PC-3 (cell line): ENCODE measurements around the gene KIAA0513. TPM values are rescaled to one million over a fixed set of nuclear protein-coding genes. Genes with fewer than 3 reads are reported as not detected.
A peak's percentile ranks its signal among the peaks of the same experiment; 100 is the strongest.

Experiments
- ATAC-seq: fragments of 200-7000 bp; cut with Tn5 transposase; 2 replicates; pipeline ENCODE4 v1.9.1; 2020; ENCODE audit warnings: mild to moderate bottlenecking, moderate library complexity
- BruUV-seq: library from RNA; stranded (reverse); fragments of 400-500 nt; replicated peaks from 2 replicates; lab custom pipeline; 2021; lab: Mats Ljungman, UMichigan
- CTCF ChIA-PET: fragments of 300-600 bp; sonication (Branson Sonifier 250); formaldehyde crosslinking; loops from one replicate; lab custom pipeline; 2022; ENCODE audit warnings: antibody characterized with exemption; lab: Charles Lee
- POLR2A ChIA-PET: fragments of 300-600 bp; sonication (Branson Sonifier 250); formaldehyde crosslinking; loops from one replicate; lab custom pipeline; 2022; ENCODE audit warnings: antibody characterized with exemption; ENCODE audit not compliant: unreplicated experiment; lab: Charles Lee
- DNase-seq: peaks from one replicate; pipeline ENCODE4 v3.0.0-alpha.2; 2015
- H2AFZ ChIP-seq: fragments of 300-600 bp; sonication (generic); 2 replicates; pipeline ENCODE4 v1.6.0; 2016; ENCODE audit warnings: antibody characterized with exemption, low read length
- H3F3A ChIP-seq: fragments of 300-600 bp; sonication (generic); one replicate; pipeline ENCODE4 v1.6.0; 2017; ENCODE audit warnings: antibody characterized with exemption, low read length, control low read depth, mild to moderate bottlenecking; ENCODE audit not compliant: unreplicated experiment
- H3K27ac ChIP-seq: fragments of 300-600 bp; sonication (generic); 2 replicates; pipeline ENCODE4 v1.5.1; 2016; ENCODE audit warnings: mild to moderate bottlenecking, low read length
- H3K27me3 ChIP-seq: fragments of 300-600 bp; sonication (generic); 2 replicates; pipeline ENCODE4 v1.6.1; 2016; ENCODE audit warnings: low read length, mixed read lengths
- H3K36me3 ChIP-seq: fragments of 300-600 bp; sonication (generic); 2 replicates; pipeline ENCODE4 v1.6.1; 2016; ENCODE audit warnings: low read depth, mixed run types, low read length, mixed read lengths
- H3K4me1 ChIP-seq: fragments of 300-600 bp; sonication (generic); 2 replicates; pipeline ENCODE4 v1.5.1; 2016; ENCODE audit warnings: low read length; ENCODE audit not compliant: insufficient read depth
- H3K4me2 ChIP-seq: fragments of 300-600 bp; sonication (generic); 2 replicates; pipeline ENCODE4 v1.6.0; 2016; ENCODE audit warnings: low read length
- H3K4me3 ChIP-seq: fragments of 300-600 bp; sonication (generic); 2 replicates; pipeline ENCODE4 v1.5.1; 2016; ENCODE audit warnings: mild to moderate bottlenecking, low read length, mixed read lengths
- H3K79me2 ChIP-seq: fragments of 300-600 bp; sonication (generic); 2 replicates; pipeline ENCODE4 v1.6.1; 2017; ENCODE audit warnings: low read length, mixed read lengths
- H3K9ac ChIP-seq: fragments of 300-600 bp; sonication (generic); 2 replicates; pipeline ENCODE4 v1.6.0; 2016; ENCODE audit warnings: mild to moderate bottlenecking, low read length
- H3K9me2 ChIP-seq: fragments of 300-600 bp; sonication (generic); replicated peaks from 2 replicates; pipeline ENCODE4 v1.6.1; 2016; ENCODE audit warnings: mixed run types, low read length, mixed read lengths
- H3K9me3 ChIP-seq: fragments of 300-600 bp; sonication (generic); 2 replicates; pipeline ENCODE4 v1.6.1; 2016; ENCODE audit warnings: low read length, mixed read lengths
- H4K20me1 ChIP-seq: fragments of 300-600 bp; sonication (generic); 2 replicates; pipeline ENCODE4 v1.6.1; 2016; ENCODE audit warnings: low read length, mixed read lengths
- EZH2 ChIP-seq: fragments of 300-600 bp; sonication (generic); IDR thresholded peaks from one replicate; pipeline ENCODE4 v1.6.1; 2017; ENCODE audit warnings: antibody characterized with exemption, mild to moderate bottlenecking, low read length; ENCODE audit not compliant: unreplicated experiment
- EZH2phosphoT487 ChIP-seq: fragments of 300-600 bp; sonication (generic); IDR thresholded peaks from 2 replicates; pipeline ENCODE4 v1.6.1; 2018; ENCODE audit warnings: mild to moderate bottlenecking, antibody characterized with exemption, low read length, borderline replicate concordance
- intact Hi-C: fragments of 100-400 bp; cut with micrococcal nuclease; formaldehyde crosslinking; loops from 2 replicates; pipeline ENCODE4 v1.9.0; 2023
- total RNA-seq: library from RNA; depleted of rRNA; stranded (reverse); fragments of >200 nt; gene quantifications from 2 replicates; pipeline ENCODE4 v1.2.3, GENCODE V29; 2014
- TF ChIP-seq, protein P1 (sequence below): fragments of 300-600 bp; sonication (generic); conservative IDR thresholded peaks from 2 replicates; pipeline ENCODE4 v1.5.1; 2017; ENCODE audit warnings: antibody characterized with exemption, low read depth, mild to moderate bottlenecking, low read length

KIAA0513 gene
- total RNA-seq, 1 experiment from 2014 or later: 7.8 TPM

DNA sequence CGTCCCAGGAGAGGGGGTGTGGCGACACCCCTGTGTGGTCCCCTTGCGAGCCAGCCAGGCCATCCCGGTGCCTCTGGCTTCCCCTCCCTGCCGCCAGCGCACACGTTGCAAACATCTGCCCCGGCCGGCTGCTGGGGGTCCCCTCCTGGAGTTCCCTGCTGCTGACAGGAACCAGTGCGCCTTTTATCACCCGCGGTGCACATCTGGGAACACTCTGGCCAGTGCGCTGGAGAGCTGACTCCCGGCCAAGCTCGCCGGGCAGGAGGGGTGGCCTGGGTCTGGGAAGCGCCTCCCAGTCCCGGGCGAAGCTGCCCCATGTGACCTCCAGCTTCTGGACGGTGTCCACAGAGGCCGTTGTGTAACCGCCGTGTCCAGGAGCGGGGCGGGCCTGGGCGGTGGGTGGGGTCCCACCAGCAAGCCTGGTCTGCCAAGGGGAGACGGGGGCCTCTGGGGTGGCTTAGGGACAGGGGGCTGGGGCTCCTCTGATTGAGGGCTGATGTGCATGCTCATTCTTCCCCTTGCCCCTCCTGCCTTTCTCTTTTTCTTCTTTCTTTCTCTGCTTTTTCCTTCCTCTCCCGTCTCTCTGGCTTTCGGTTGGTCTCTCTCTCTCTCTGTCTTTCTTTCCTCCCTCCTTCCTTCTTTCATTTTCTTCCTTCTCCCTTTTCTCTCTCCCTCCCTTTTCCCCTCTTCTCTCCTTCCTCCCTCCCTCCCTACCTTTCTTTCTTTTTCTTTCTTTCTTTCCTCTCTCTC lies 109.9 kb downstream of the KIAA0513 start:
- no peak overlapping the region for H3K9ac ChIP-seq
- H3F3A ChIP-seq: no peaks in the 10 kb centered on the region
- ATAC-seq: peak; percentile 85
- no peaks in the 10 kb centered on the region for H4K20me1 ChIP-seq
- POLR2A ChIA-PET: interaction anchor here (0.6 kb wide), 1 partner anchor 14 kb away, joined by 16 read pairs; no protein-coding TSS in a partner anchor
- H3K9me2 ChIP-seq: no peaks in the 10 kb centered on the region
- H3K9me3 ChIP-seq: no peaks in the 10 kb centered on the region
- H3K4me3 ChIP-seq: peak overlapping the region; percentile 52
- H3K27ac ChIP-seq: no peak overlapping the region
- intact Hi-C loops: no loop called here
- H3K36me3 ChIP-seq: no peaks in the 10 kb centered on the region
- no peaks in the 10 kb centered on the region for H3K27me3 ChIP-seq
- no peaks in the 10 kb centered on the region for H3K79me2 ChIP-seq
- TF ChIP-seq EZH2phosphoT487 (no peak), EZH2 (no peak)
- TF ChIP-seq, protein P1, sequence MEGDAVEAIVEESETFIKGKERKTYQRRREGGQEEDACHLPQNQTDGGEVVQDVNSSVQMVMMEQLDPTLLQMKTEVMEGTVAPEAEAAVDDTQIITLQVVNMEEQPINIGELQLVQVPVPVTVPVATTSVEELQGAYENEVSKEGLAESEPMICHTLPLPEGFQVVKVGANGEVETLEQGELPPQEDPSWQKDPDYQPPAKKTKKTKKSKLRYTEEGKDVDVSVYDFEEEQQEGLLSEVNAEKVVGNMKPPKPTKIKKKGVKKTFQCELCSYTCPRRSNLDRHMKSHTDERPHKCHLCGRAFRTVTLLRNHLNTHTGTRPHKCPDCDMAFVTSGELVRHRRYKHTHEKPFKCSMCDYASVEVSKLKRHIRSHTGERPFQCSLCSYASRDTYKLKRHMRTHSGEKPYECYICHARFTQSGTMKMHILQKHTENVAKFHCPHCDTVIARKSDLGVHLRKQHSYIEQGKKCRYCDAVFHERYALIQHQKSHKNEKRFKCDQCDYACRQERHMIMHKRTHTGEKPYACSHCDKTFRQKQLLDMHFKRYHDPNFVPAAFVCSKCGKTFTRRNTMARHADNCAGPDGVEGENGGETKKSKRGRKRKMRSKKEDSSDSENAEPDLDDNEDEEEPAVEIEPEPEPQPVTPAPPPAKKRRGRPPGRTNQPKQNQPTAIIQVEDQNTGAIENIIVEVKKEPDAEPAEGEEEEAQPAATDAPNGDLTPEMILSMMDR: no peak
- BruUV-seq: no TSS peak
- peak overlapping the region; percentile 83 for H3K4me2 ChIP-seq
- peaks cover 4% of the 10 kb centered on the region; the same call in 1 of the 2 replicates for H3K4me1 ChIP-seq
- DNase-seq: peak; percentile 45
- H2AFZ ChIP-seq: peak overlapping the region; percentile 71
- CTCF ChIA-PET: no interaction called here

DNA sequence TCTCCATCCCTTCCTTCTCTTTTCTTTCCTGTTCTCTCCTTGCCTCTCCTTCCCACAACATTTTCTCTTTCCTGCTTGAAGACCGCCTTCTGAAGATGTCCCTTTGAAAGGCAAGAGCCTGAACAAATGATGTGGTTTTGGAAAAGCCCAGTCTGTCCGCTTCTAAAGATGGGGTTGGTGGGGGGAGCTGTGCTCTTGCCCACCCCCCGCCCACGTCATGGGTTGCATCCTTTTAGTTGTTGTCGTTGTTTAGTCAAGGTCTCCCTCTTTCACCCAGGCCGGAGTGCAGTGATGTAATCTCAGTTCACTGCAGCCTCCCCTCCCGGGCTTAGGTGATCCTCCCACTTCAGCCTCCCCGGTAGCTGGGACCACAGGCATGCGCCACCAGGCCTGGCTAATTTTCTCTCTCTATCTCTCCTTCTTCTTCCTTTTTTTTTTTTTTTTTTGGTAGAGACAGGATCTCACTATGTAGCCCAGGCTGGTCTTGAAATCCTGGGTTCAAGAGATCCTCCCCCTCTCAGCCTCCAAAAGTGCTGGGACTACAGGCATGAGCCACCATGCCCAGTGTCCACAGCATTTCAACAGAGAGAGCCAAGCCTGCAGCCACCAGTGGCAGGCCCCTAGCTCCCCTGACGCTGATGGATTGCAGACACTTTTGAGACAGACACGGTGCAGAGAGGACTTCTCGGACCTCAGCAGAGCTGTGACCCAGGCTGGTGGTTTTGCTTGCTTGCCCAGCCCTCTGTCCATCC lies 110.7 kb downstream of the KIAA0513 start:
- POLR2A ChIA-PET: interaction anchor here (0.6 kb wide), 1 partner anchor 13 kb away, joined by 16 read pairs; no protein-coding TSS in a partner anchor
- no peaks in the 10 kb centered on the region for H3K79me2 ChIP-seq
- H3K36me3 ChIP-seq: no peaks in the 10 kb centered on the region
- no peaks in the 10 kb centered on the region for H3K9me3 ChIP-seq
- H3K4me3 ChIP-seq: no peak overlapping the region
- no peak overlapping the region for H3K27ac ChIP-seq
- intact Hi-C loops: no loop called here
- peaks cover 4% of the 10 kb centered on the region; the same call in 1 of the 2 replicates for H3K4me1 ChIP-seq
- H3K9ac ChIP-seq: no peak overlapping the region
- H3K9me2 ChIP-seq: no peaks in the 10 kb centered on the region
- H3K4me2 ChIP-seq: peak overlapping the region; percentile 83; the same call in 1 of the 2 replicates
- H4K20me1 ChIP-seq: no peaks in the 10 kb centered on the region
- no TSS peak for BruUV-seq
- TF ChIP-seq, protein P1: no peak
- TF ChIP-seq EZH2 (no peak), EZH2phosphoT487 (no peak)
- no peaks in the 10 kb centered on the region for H3K27me3 ChIP-seq
- peak overlapping the region; percentile 71; the same call in 1 of the 2 replicates for H2AFZ ChIP-seq
- CTCF ChIA-PET: no interaction called here
- H3F3A ChIP-seq: no peaks in the 10 kb centered on the region
- DNase-seq (no peak), ATAC-seq (no peak)
